Measurements from ENCODE around the gene ZKSCAN2.

DNA sequence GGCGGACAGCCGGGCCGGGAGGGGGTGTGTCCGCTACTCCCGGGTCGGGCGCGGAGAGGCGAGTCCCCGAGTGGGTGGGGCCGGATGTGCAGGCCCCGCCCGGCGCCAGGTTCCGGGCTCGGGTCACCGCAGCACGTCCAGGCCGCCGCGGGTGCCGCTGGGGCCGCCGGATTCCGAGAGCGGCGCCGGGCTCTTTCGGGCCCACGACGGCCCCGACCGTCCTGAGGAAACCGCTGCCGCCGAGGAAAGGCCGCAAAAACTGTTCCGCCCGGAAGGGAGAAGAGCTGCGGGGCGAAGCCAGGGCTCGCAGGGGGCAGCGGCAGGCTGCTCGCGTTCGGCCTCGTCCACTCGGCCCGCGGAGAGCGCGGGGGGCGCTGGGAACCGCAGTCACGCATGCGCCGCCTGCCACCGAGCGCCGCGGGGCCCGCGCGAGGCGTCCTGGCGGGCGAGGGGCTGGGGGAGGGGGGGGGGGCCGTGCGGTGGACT is at the start of gene ZKSCAN2:
- TF ChIP-seq POLR2AphosphoS5 (IDR thresholded peaks at IDR 0.05): peak; percentile 90 to 92 (median 91)
- TF ChIP-seq, protein P1, sequence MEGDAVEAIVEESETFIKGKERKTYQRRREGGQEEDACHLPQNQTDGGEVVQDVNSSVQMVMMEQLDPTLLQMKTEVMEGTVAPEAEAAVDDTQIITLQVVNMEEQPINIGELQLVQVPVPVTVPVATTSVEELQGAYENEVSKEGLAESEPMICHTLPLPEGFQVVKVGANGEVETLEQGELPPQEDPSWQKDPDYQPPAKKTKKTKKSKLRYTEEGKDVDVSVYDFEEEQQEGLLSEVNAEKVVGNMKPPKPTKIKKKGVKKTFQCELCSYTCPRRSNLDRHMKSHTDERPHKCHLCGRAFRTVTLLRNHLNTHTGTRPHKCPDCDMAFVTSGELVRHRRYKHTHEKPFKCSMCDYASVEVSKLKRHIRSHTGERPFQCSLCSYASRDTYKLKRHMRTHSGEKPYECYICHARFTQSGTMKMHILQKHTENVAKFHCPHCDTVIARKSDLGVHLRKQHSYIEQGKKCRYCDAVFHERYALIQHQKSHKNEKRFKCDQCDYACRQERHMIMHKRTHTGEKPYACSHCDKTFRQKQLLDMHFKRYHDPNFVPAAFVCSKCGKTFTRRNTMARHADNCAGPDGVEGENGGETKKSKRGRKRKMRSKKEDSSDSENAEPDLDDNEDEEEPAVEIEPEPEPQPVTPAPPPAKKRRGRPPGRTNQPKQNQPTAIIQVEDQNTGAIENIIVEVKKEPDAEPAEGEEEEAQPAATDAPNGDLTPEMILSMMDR (IDR thresholded peaks at IDR 0.05 in 8 of 11, conservative IDR thresholded peaks at IDR 0.05 in 3 of 11): no peak

Measured in spleen (tissue), 7 donors.